PFSK-1 (cell line): ENCODE data around the gene PRMT2. TPM values are rescaled to one million over a fixed set of nuclear protein-coding genes. Genes with fewer than 3 reads are reported as not detected.
A peak's percentile ranks its signal among the peaks of the same experiment; 100 is the strongest.

Experiments
- FOXP2 ChIP-seq: optimal IDR thresholded peaks from 2 replicates; pipeline ENCODE3; 2011; ENCODE audit warnings: borderline replicate concordance, control low read depth, inconsistent platforms; ENCODE audit not compliant: insufficient read depth; ENCODE audit errors: extremely low read length, extremely low read depth
- POLR2AphosphoS5 ChIP-seq: IDR thresholded peaks from 2 replicates; pipeline ENCODE4 v1.6.1; 2012; ENCODE audit warnings: low read depth, mild to moderate bottlenecking, control low read depth, low read length, moderate library complexity
- REST ChIP-seq, 2 experiments: IDR thresholded peaks; 2 replicates each; pipeline versions ENCODE4 v1.6.1 to v1.8.0; 2011 to 2012; ENCODE audit warnings: low read depth in 2 of 2, low read length in 2 of 2, control low read depth in 1 of 2, inconsistent platforms in 1 of 2, mild to moderate bottlenecking in 1 of 2, moderate library complexity in 1 of 2; ENCODE audit not compliant: insufficient read depth in 1 of 2
- SIN3A ChIP-seq: IDR thresholded peaks from 2 replicates; pipeline ENCODE4 v1.6.1; 2012; ENCODE audit warnings: mild to moderate bottlenecking, low read length, moderate library complexity, borderline replicate concordance; ENCODE audit not compliant: insufficient read depth
- TAF1 ChIP-seq: IDR thresholded peaks from 2 replicates; pipeline ENCODE4 v1.6.1; 2012; ENCODE audit warnings: low read length, control low read depth, borderline replicate concordance; ENCODE audit not compliant: insufficient read depth
- polyA plus RNA-seq: library from polyadenylated mRNA; unstranded; fragments of >200 nt; gene quantifications from one replicate; pipeline ENCODE4 v1.2.1, GENCODE V29; 2012; ENCODE audit warnings: low read depth, missing spikeins; ENCODE audit not compliant: insufficient read length

The PRMT2 gene
- polyA plus RNA-seq, result 86.2 TPM

GRCh38 chr21:46635324-46636180 lies at the start of gene PRMT2:
Gene PRMT2, plus strand, starts transcription at chr21:46635674. Its CDS starts 1,278 bp downstream, at chr21:46636952.
- TF ChIP-seq TAF1 (peak; percentile 84), FOXP2 (peak; percentile 87), SIN3A (peak; percentile 95; the same call in 1 of the 2 replicates), POLR2AphosphoS5 (peak; percentile 92), REST (IDR thresholded peaks at IDR 0.05; ENCODE audit: insufficient read depth in 1 of 2, low read depth in 2 of 2, low read length in 2 of 2) (peak; percentile 6 to 43; a peak in 1 of 4 replicates)

GRCh38 chr21:46594276-46594675 lies 41.2 kb upstream of the PRMT2 start:
- no peak for TF ChIP-seq FOXP2
- no peak for TF ChIP-seq SIN3A
- TF ChIP-seq REST (IDR thresholded peaks at IDR 0.05; ENCODE audit: insufficient read depth in 1 of 2, low read depth in 2 of 2, low read length in 2 of 2), result no peak
- TF ChIP-seq POLR2AphosphoS5, result no peak

GRCh38 chr21:46596201-46596600 lies 39.3 kb upstream of the PRMT2 start:
- TF ChIP-seq SIN3A, result no peak
- TF ChIP-seq REST (IDR thresholded peaks at IDR 0.05; ENCODE audit: insufficient read depth in 1 of 2, low read depth in 2 of 2, low read length in 2 of 2), result no peak
- TF ChIP-seq POLR2AphosphoS5, result no peak
- TF ChIP-seq TAF1, result no peak
- no peak for TF ChIP-seq FOXP2

- TF ChIP-seq TAF1 (no peak), FOXP2 (no peak), POLR2AphosphoS5 (no peak), REST (IDR thresholded peaks at IDR 0.05; ENCODE audit: insufficient read depth in 1 of 2, low read depth in 2 of 2, low read length in 2 of 2) (no peak), SIN3A (no peak)
These were observed 38.4 kb upstream of the PRMT2 start for GRCh38 chr21:46597031-46597430.
